HG03045 (cell line): ENCODE measurements around the gene ZNF195.
"Not testable (repeated sequence)": the region's sequence is repeated elsewhere in the genome, so short reads cannot be mapped to it uniquely, and the experiment has no call there.

Source experiments
- ATAC-seq: cut with Tn5 transposase; IDR thresholded peaks from one replicate; pipeline ENCODE4 v1.9.1; 2021; ENCODE audit warnings: mild to moderate bottlenecking, moderate library complexity; ENCODE audit not compliant: unreplicated experiment

ZNF195 gene

GRCh38 chr11:3402861-3403250 lies 23.9 kb upstream of the ZNF195 start:
- not testable (repeated sequence) for ATAC-seq

- ATAC-seq: not testable (repeated sequence)
Observed at GRCh38 chr11:3402181-3402860, 23.4 kb upstream of the ZNF195 start.

GRCh38 chr11:3401052-3401451 lies 22.1 kb upstream of the ZNF195 start:
- ATAC-seq: not testable (repeated sequence)

- ATAC-seq: not testable (repeated sequence)
Observed at GRCh38 chr11:3398509-3398908, 19.6 kb upstream of the ZNF195 start.

- ATAC-seq: not testable (repeated sequence)
Observed at GRCh38 chr11:3398106-3398505, 19.2 kb upstream of the ZNF195 start.

- not testable (repeated sequence) for ATAC-seq
Observed at GRCh38 chr11:3397210-3397609, 18.3 kb upstream of the ZNF195 start.

GRCh38 chr11:3395468-3395867 lies 16.5 kb upstream of the ZNF195 start:
- ATAC-seq: not testable (repeated sequence)

GRCh38 chr11:3394956-3395355 lies 16.0 kb upstream of the ZNF195 start:
- ATAC-seq: not testable (repeated sequence)

GRCh38 chr11:3393450-3393849 lies 14.5 kb upstream of the ZNF195 start:
- ATAC-seq: not testable (repeated sequence)

GRCh38 chr11:3382613-3383285 lies 3.8 kb upstream of the ZNF195 start:
- ATAC-seq: no peak

- no peak for ATAC-seq
Observed at GRCh38 chr11:3381794-3382193, 2.8 kb upstream of the ZNF195 start.

- ATAC-seq: no peak
Observed at GRCh38 chr11:3380706-3381545, 2.0 kb upstream of the ZNF195 start.

GRCh38 chr11:3375552-3375951 lies 3.4 kb downstream of the ZNF195 start:
- no peak for ATAC-seq

- no peak for ATAC-seq
Observed at GRCh38 chr11:3370311-3370870, 8.6 kb downstream of the ZNF195 start.

- no peak for ATAC-seq
Observed at GRCh38 chr11:3369366-3369765, 9.6 kb downstream of the ZNF195 start.

- ATAC-seq: no peak
Observed at GRCh38 chr11:3368199-3368598, 10.7 kb downstream of the ZNF195 start.

- ATAC-seq: no peak
Observed at GRCh38 chr11:3367221-3367620, 11.7 kb downstream of the ZNF195 start.

- no peak for ATAC-seq
Observed at GRCh38 chr11:3359092-3359824, 19.7 kb downstream of the ZNF195 start.

GRCh38 chr11:3357994-3358676 lies 20.8 kb downstream of the ZNF195 start:
- no peak for ATAC-seq

GRCh38 chr11:3357302-3357701 lies 21.6 kb downstream of the ZNF195 start:
- ATAC-seq: no peak
